Muscle layer of colon (tissue), 2 donors: Measurements from ENCODE around the gene MAN2C1.
"Not testable (repeated sequence)": the region's sequence is repeated elsewhere in the genome, so short reads cannot be mapped to it uniquely, and the experiment has no call there.

Experiments
- H3K27ac ChIP-seq: one replicate; pipeline ENCODE4 v1.7.0; 2013; ENCODE audit warnings: low read depth, mild to moderate bottlenecking, low read length, moderate library complexity
- H3K27me3 ChIP-seq, 2 donors: one replicate each; pipeline ENCODE4 v1.7.0; 2013; ENCODE audit warnings: low read length in 2 of 2, mild to moderate bottlenecking in 2 of 2; ENCODE audit not compliant: insufficient read depth in 2 of 2, control insufficient read depth in 1 of 2
- H3K36me3 ChIP-seq: one replicate; pipeline ENCODE4 v1.7.0; 2013; ENCODE audit warnings: mild to moderate bottlenecking, low read length; ENCODE audit not compliant: insufficient read depth
- H3K4me1 ChIP-seq: one replicate; pipeline ENCODE4 v1.7.0; 2013; ENCODE audit warnings: mild to moderate bottlenecking, low read length; ENCODE audit not compliant: insufficient read depth
- H3K4me3 ChIP-seq, 2 donors: one replicate each; pipeline ENCODE4 v1.7.0; 2013; ENCODE audit warnings: low read length in 2 of 2, low read depth in 1 of 2, mild to moderate bottlenecking in 1 of 2, moderate library complexity in 1 of 2
- H3K9ac ChIP-seq: one replicate; pipeline ENCODE4 v1.7.0; 2013; ENCODE audit warnings: low read length
- H3K9me3 ChIP-seq: one replicate; pipeline ENCODE4 v1.7.0; 2013; ENCODE audit warnings: mild to moderate bottlenecking, low read length
- donor health status: abdominal sarcoma.
- donor health status: Adenocarcinoma of cecum.

Gene MAN2C1

GRCh38 chr15:75338661-75339240 lies 29.7 kb downstream of the MAN2C1 start:
- Histone ChIP-seq H3K9ac (no peak overlapping the region), H3K27me3 (no peaks in the 10 kb centered on the region), H3K9me3 (no peaks in the 10 kb centered on the region), H3K36me3 (peaks cover 3% of the 10 kb centered on the region), H3K4me3 (no peak overlapping the region), H3K4me1 (peaks cover 13% of the 10 kb centered on the region), H3K27ac (no peak overlapping the region)

GRCh38 chr15:75335705-75336355 lies 32.6 kb downstream of the MAN2C1 start, which contains the start of gene COMMD4:
Gene COMMD4, plus strand, starts transcription at chr15:75336063. Its CDS starts 27 bp downstream, at chr15:75336090.
- Histone ChIP-seq H3K4me3 (peak within 1 kb of the TSS; percentile 65 to 87), H3K4me1 (peaks cover 13% of the 10 kb centered on the region), H3K36me3 (peaks cover 3% of the 10 kb centered on the region), H3K9ac (peak within 1 kb of the TSS; percentile 76), H3K9me3 (no peaks in the 10 kb centered on the region), H3K27me3 (no peaks in the 10 kb centered on the region), H3K27ac (peak within 1 kb of the TSS; percentile 83)

- Histone ChIP-seq H3K36me3 (peaks cover 3% of the 10 kb centered on the region), H3K9ac (no peak overlapping the region), H3K27ac (peak overlapping the region; percentile 83), H3K9me3 (no peaks in the 10 kb centered on the region), H3K4me3 (peak overlapping the region; percentile 11 to 87), H3K4me1 (peaks cover 13% of the 10 kb centered on the region), H3K27me3 (no peaks in the 10 kb centered on the region)
Measured at GRCh38 chr15:75335313-75335704, 33.1 kb downstream of the MAN2C1 start.

- not testable (repeated sequence) for H3K36me3 ChIP-seq, H3K4me3 ChIP-seq, H3K9ac ChIP-seq, H3K27me3 ChIP-seq, H3K9me3 ChIP-seq, H3K27ac ChIP-seq
- peaks cover 13% of the 10 kb centered on the region for H3K4me1 ChIP-seq
Measured at GRCh38 chr15:75333654-75334419, 34.6 kb downstream of the MAN2C1 start.

- not testable (repeated sequence) for H3K9me3 ChIP-seq, H3K4me3 ChIP-seq, H3K27ac ChIP-seq, H3K36me3 ChIP-seq, H3K27me3 ChIP-seq, H3K9ac ChIP-seq
- peaks cover 13% of the 10 kb centered on the region for H3K4me1 ChIP-seq
Measured at GRCh38 chr15:75332093-75332492, 36.3 kb downstream of the MAN2C1 start.

GRCh38 chr15:75329571-75329970 lies 38.8 kb downstream of the MAN2C1 start:
- Histone ChIP-seq H3K4me3 (no peak overlapping the region), H3K9me3 (no peaks in the 10 kb centered on the region), H3K36me3 (no peaks in the 10 kb centered on the region)

GRCh38 chr15:75328493-75329314 lies 39.7 kb downstream of the MAN2C1 start:
- Histone ChIP-seq H3K36me3 (no peaks in the 10 kb centered on the region), H3K27me3 (no peaks in the 10 kb centered on the region), H3K9me3 (no peaks in the 10 kb centered on the region), H3K4me1 (no peaks in the 10 kb centered on the region), H3K27ac (no peak overlapping the region), H3K9ac (no peak overlapping the region), H3K4me3 (no peak overlapping the region)

More at GRCh38 chr15:75329571-75329970, 38.8 kb downstream of the MAN2C1 start:
- Histone ChIP-seq H3K9ac (no peak overlapping the region), H3K4me1 (no peaks in the 10 kb centered on the region), H3K27me3 (no peaks in the 10 kb centered on the region), H3K27ac (no peak overlapping the region)

GRCh38 chr15:75327491-75327890 lies 40.9 kb downstream of the MAN2C1 start:
- no peaks in the 10 kb centered on the region for H3K36me3 ChIP-seq

GRCh38 chr15:75327005-75327404 lies 41.4 kb downstream of the MAN2C1 start:
- no peak overlapping the region for H3K9ac ChIP-seq

More at GRCh38 chr15:75327491-75327890, 40.9 kb downstream of the MAN2C1 start:
- no peak overlapping the region for H3K4me3 ChIP-seq
- no peaks in the 10 kb centered on the region for H3K27me3 ChIP-seq
- H3K9ac ChIP-seq, result no peak overlapping the region
- H3K27ac ChIP-seq, result no peak overlapping the region
- H3K9me3 ChIP-seq, result no peaks in the 10 kb centered on the region
- no peaks in the 10 kb centered on the region for H3K4me1 ChIP-seq

GRCh38 chr15:75325922-75326321 lies 42.5 kb downstream of the MAN2C1 start:
- H3K4me1 ChIP-seq, result no peaks in the 10 kb centered on the region
- H3K27me3 ChIP-seq, result no peaks in the 10 kb centered on the region
- H3K9ac ChIP-seq, result no peak overlapping the region
- no peaks in the 10 kb centered on the region for H3K36me3 ChIP-seq
- H3K4me3 ChIP-seq, result no peak overlapping the region
- no peaks in the 10 kb centered on the region for H3K9me3 ChIP-seq
- H3K27ac ChIP-seq, result no peak overlapping the region

More at GRCh38 chr15:75327005-75327404, 41.4 kb downstream of the MAN2C1 start:
- H3K4me3 ChIP-seq, result no peak overlapping the region
- H3K27ac ChIP-seq, result no peak overlapping the region
- no peaks in the 10 kb centered on the region for H3K36me3 ChIP-seq
- no peaks in the 10 kb centered on the region for H3K4me1 ChIP-seq
- no peaks in the 10 kb centered on the region for H3K9me3 ChIP-seq
- no peaks in the 10 kb centered on the region for H3K27me3 ChIP-seq

GRCh38 chr15:75321711-75322110 lies 46.7 kb downstream of the MAN2C1 start:
- no peak overlapping the region for H3K9ac ChIP-seq
- H3K4me1 ChIP-seq, result no peaks in the 10 kb centered on the region
- H3K36me3 ChIP-seq, result no peaks in the 10 kb centered on the region
- H3K9me3 ChIP-seq, result no peaks in the 10 kb centered on the region
- no peaks in the 10 kb centered on the region for H3K27me3 ChIP-seq
- H3K4me3 ChIP-seq, result no peak overlapping the region
- no peak overlapping the region for H3K27ac ChIP-seq
